Mesenchymal stem cell (in vitro differentiated cells and primary cell): Measurements from ENCODE around the gene TFAP2C.

ENCODE experiments used
- DNase-seq: peaks from one replicate; pipeline ENCODE4 v3.0.0-alpha.2; 2013
- H2AFZ ChIP-seq: one replicate; pipeline ENCODE4 v1.6.1; 2013; ENCODE audit warnings: low read depth, mild to moderate bottlenecking, control low read depth, inconsistent platforms, low read length, moderate library complexity
- H2AK5ac ChIP-seq: 2 replicates; pipeline ENCODE4 v1.6.1; 2013; ENCODE audit warnings: low read length, moderate library complexity, mild to moderate bottlenecking, inconsistent platforms; ENCODE audit not compliant: severe bottlenecking
- H2BK120ac ChIP-seq: one replicate; pipeline ENCODE4 v1.6.1; 2013; ENCODE audit warnings: low read depth, mild to moderate bottlenecking, inconsistent platforms, low read length, moderate library complexity
- H2BK12ac ChIP-seq, 2 experiments: one replicate each; pipeline ENCODE4 v1.6.1; 2013; ENCODE audit warnings: inconsistent platforms in 2 of 2, low read length in 2 of 2, mild to moderate bottlenecking in 2 of 2, moderate library complexity in 2 of 2, control low read depth in 1 of 2
- H2BK15ac ChIP-seq: one replicate; pipeline ENCODE4 v1.6.1; 2013; ENCODE audit warnings: mild to moderate bottlenecking, low read depth, inconsistent platforms; ENCODE audit not compliant: poor library complexity, severe bottlenecking
- H2BK5ac ChIP-seq: 2 replicates; pipeline ENCODE4 v1.6.1; 2013; ENCODE audit warnings: low read depth, mild to moderate bottlenecking, low read length, control low read depth, inconsistent platforms; ENCODE audit not compliant: poor library complexity, severe bottlenecking
- H3K14ac ChIP-seq, 2 experiments: one replicate each; pipeline ENCODE4 v1.6.1; 2013; ENCODE audit warnings: inconsistent platforms in 2 of 2, low read length in 2 of 2, control low read depth in 1 of 2, mild to moderate bottlenecking in 1 of 2, moderate library complexity in 1 of 2
- H3K18ac ChIP-seq, 2 experiments: one replicate each; pipeline ENCODE4 v1.6.1; 2013; ENCODE audit warnings: inconsistent platforms in 2 of 2, low read length in 2 of 2, control low read depth in 1 of 2, low read depth in 1 of 2, mild to moderate bottlenecking in 1 of 2
- H3K23ac ChIP-seq, 2 experiments: one replicate each; pipeline ENCODE4 v1.6.1; 2013; ENCODE audit warnings: inconsistent platforms in 2 of 2, low read length in 2 of 2, mild to moderate bottlenecking in 2 of 2, moderate library complexity in 2 of 2, control low read depth in 1 of 2
- H3K27ac ChIP-seq: 2 replicates; pipeline ENCODE4 v1.5.1; 2013; ENCODE audit warnings: mild to moderate bottlenecking, moderate library complexity, low read length, control low read depth, inconsistent platforms; ENCODE audit not compliant: poor library complexity, severe bottlenecking
- H3K27me3 ChIP-seq, 2 experiments: 2 replicates each; pipeline versions ENCODE4 v1.6.1 to v1.7.0; 2013; ENCODE audit warnings: low read length in 2 of 2, mild to moderate bottlenecking in 2 of 2, moderate library complexity in 2 of 2, control low read depth in 1 of 2, inconsistent platforms in 1 of 2; ENCODE audit not compliant: control insufficient read depth in 1 of 2, insufficient read depth in 1 of 2
- H3K36me3 ChIP-seq, 2 experiments: 2 replicates each; pipeline versions ENCODE4 v1.6.1 to v1.7.0; 2013; ENCODE audit warnings: low read length in 2 of 2, control low read depth in 1 of 2, inconsistent platforms in 1 of 2, low read depth in 1 of 2, mild to moderate bottlenecking in 1 of 2; ENCODE audit not compliant: insufficient read depth in 2 of 2, control insufficient read depth in 1 of 2
- H3K4ac ChIP-seq, 2 experiments: one replicate each; pipeline ENCODE4 v1.6.1; 2013; ENCODE audit warnings: inconsistent platforms in 2 of 2, low read length in 2 of 2, mild to moderate bottlenecking in 2 of 2, moderate library complexity in 2 of 2, control low read depth in 1 of 2, low read depth in 1 of 2
- H3K4me1 ChIP-seq: 2 replicates; pipeline ENCODE4 v1.6.1; 2013; ENCODE audit warnings: low read depth, low read length, control low read depth; ENCODE audit not compliant: control insufficient read depth, insufficient read depth
- H3K4me2 ChIP-seq: 2 replicates; pipeline ENCODE4 v1.6.1; 2013; ENCODE audit warnings: low read length, mild to moderate bottlenecking, inconsistent platforms; ENCODE audit not compliant: poor library complexity, severe bottlenecking
- H3K4me3 ChIP-seq, 2 experiments: 2 replicates each; pipeline versions ENCODE4 v1.5.1 to v1.7.0; 2013; ENCODE audit warnings: low read length in 2 of 2, mild to moderate bottlenecking in 2 of 2, control low read depth in 1 of 2, low read depth in 1 of 2; ENCODE audit not compliant: insufficient read depth in 1 of 2
- H3K79me1 ChIP-seq: replicated peaks from 2 replicates; pipeline ENCODE4 v1.6.1; 2013; ENCODE audit warnings: mild to moderate bottlenecking, control low read depth, low read length, inconsistent platforms; ENCODE audit not compliant: poor library complexity, severe bottlenecking
- H3K9ac ChIP-seq: 2 replicates; pipeline ENCODE4 v1.7.0; 2013; ENCODE audit warnings: mild to moderate bottlenecking, low read length, moderate library complexity
- H3K9me3 ChIP-seq: 2 replicates; pipeline ENCODE4 v1.7.0; 2013; ENCODE audit warnings: mild to moderate bottlenecking, low read length; ENCODE audit not compliant: control insufficient read depth
- H4K8ac ChIP-seq: one replicate; pipeline ENCODE4 v1.6.1; 2013; ENCODE audit warnings: inconsistent platforms, mild to moderate bottlenecking, low read length, moderate library complexity
- H4K91ac ChIP-seq: one replicate; pipeline ENCODE4 v1.6.1; 2013; ENCODE audit warnings: mild to moderate bottlenecking, low read length, inconsistent platforms
- WGBS: methylation state at CpG from one replicate; pipeline ENCODE4 v1.1.7; 2013; ENCODE audit warnings: mixed read lengths; 5-methylcytosine and 5-hydroxymethylcytosine counted together

Gene TFAP2C

GRCh38 chr20:56627122-56628014 is 1.7 kb upstream of the TFAP2C start:
- no peak overlapping the region for H3K14ac ChIP-seq
- H2BK15ac ChIP-seq = no peak overlapping the region
- peak; percentile 13 for DNase-seq
- no peak overlapping the region for H2BK12ac ChIP-seq
- H3K4me2 ChIP-seq = peak overlapping the region; percentile 51
- H2BK5ac ChIP-seq = no peak overlapping the region
- H2AFZ ChIP-seq = no peak overlapping the region
- no peak overlapping the region for H3K9ac ChIP-seq
- H3K27ac ChIP-seq = no peak overlapping the region
- peaks cover 47 to 84% of the 10 kb centered on the region in 2 experiments for H3K27me3 ChIP-seq
- no peak overlapping the region for H3K4ac ChIP-seq
- H3K4me3 ChIP-seq = no peak overlapping the region
- no peak overlapping the region for H3K18ac ChIP-seq
- peaks cover 41% of the 10 kb centered on the region for H3K4me1 ChIP-seq
- 7% methylated on average over 45 of the region's 45 CpGs for WGBS
- H3K9me3 ChIP-seq = no peaks in the 10 kb centered on the region
- no peak overlapping the region for H4K8ac ChIP-seq
- H2BK120ac ChIP-seq = no peak overlapping the region
- H2AK5ac ChIP-seq = no peak overlapping the region
- H3K79me1 ChIP-seq = peaks cover 5% of the 10 kb centered on the region
- no peak overlapping the region for H4K91ac ChIP-seq
- peaks cover 0 to 3% of the 10 kb centered on the region in 2 experiments for H3K36me3 ChIP-seq
- H3K23ac ChIP-seq = no peak overlapping the region

GRCh38 chr20:56628015-56628872 is 862 bp upstream of the TFAP2C start:
- DNase-seq = peak; percentile 50

DNA sequence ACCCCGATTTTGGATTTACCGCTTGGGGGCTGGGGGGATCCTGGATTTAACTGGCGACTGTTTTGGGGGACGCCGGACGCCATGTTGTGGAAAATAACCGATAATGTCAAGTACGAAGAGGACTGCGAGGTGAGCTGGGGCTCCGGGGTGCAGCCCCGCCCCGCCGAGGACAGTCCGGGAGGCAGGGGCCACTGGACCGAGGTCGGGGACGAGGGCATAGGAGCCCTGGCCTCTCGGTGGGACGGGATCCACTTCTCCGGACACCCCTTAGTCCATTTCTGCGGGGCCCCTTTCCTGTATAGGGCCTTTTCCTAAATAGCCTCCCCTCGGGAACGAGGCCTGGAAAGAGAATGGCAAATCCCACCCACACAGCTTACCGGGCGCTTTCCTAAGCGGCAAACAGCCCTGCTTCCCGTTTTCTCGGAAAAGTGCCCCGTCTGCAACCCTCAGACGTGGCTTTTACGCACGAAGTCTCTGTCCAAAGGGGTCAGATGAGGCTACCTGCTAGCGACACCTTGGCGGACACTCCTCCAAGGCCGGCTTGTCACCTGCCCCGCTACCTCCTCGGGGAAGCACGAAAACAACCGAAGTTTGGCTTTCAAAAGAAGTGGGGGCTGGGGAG is 469 bp downstream of the TFAP2C start:
- H3K9ac ChIP-seq = no peak overlapping the region
- peak overlapping the region in 1 of 2 experiments; percentile 61 for H3K23ac ChIP-seq
- no peak overlapping the region for H2BK12ac ChIP-seq
- peaks cover 41% of the 10 kb centered on the region for H3K4me1 ChIP-seq
- no peak overlapping the region for H4K91ac ChIP-seq
- H3K14ac ChIP-seq = no peak overlapping the region
- no peak overlapping the region for H3K4ac ChIP-seq
- peaks cover 41 to 100% of the 10 kb centered on the region in 2 experiments for H3K27me3 ChIP-seq
- H3K18ac ChIP-seq = peak overlapping the region; percentile 30 to 65
- H2BK120ac ChIP-seq = peak overlapping the region; percentile 52
- peak overlapping the region in 1 of 2 experiments; percentile 73 for H3K4me3 ChIP-seq
- H2AK5ac ChIP-seq = no peak overlapping the region
- H2BK15ac ChIP-seq = no peak overlapping the region
- under 1% methylated on average over 39 of the region's 39 CpGs for WGBS
- H4K8ac ChIP-seq = no peak overlapping the region
- H3K9me3 ChIP-seq = no peaks in the 10 kb centered on the region
- H3K27ac ChIP-seq = peak overlapping the region; percentile 55
- H3K4me2 ChIP-seq = peak overlapping the region; percentile 97
- no peak overlapping the region for H2BK5ac ChIP-seq
- no peak for DNase-seq
- peaks cover 9% of the 10 kb centered on the region for H3K79me1 ChIP-seq
- peaks cover 0 to 3% of the 10 kb centered on the region in 2 experiments for H3K36me3 ChIP-seq
- H2AFZ ChIP-seq = peak overlapping the region; percentile 18

More at GRCh38 chr20:56628015-56628872, 862 bp upstream of the TFAP2C start:
- no peak overlapping the region for H4K91ac ChIP-seq
- H2BK5ac ChIP-seq = no peak overlapping the region
- H3K18ac ChIP-seq = no peak overlapping the region
- no peak overlapping the region for H3K4ac ChIP-seq
- no peak overlapping the region for H2AK5ac ChIP-seq
- H3K9me3 ChIP-seq = no peaks in the 10 kb centered on the region
- no peak overlapping the region for H2BK15ac ChIP-seq
- H3K4me2 ChIP-seq = peak overlapping the region; percentile 97
- peaks cover 0 to 3% of the 10 kb centered on the region in 2 experiments for H3K36me3 ChIP-seq
- H2BK120ac ChIP-seq = no peak overlapping the region
- no peak overlapping the region for H3K9ac ChIP-seq
- H3K79me1 ChIP-seq = peaks cover 7% of the 10 kb centered on the region
- peaks cover 47 to 93% of the 10 kb centered on the region in 2 experiments for H3K27me3 ChIP-seq
- H2AFZ ChIP-seq = no peak overlapping the region
- no peak overlapping the region for H3K27ac ChIP-seq
- no peak overlapping the region for H3K14ac ChIP-seq
- H3K4me3 ChIP-seq = peak overlapping the region; percentile 43 to 63
- H4K8ac ChIP-seq = no peak overlapping the region
- peaks cover 41% of the 10 kb centered on the region for H3K4me1 ChIP-seq
- no peak overlapping the region for H2BK12ac ChIP-seq
- WGBS = 4% methylated on average over 29 of the region's 48 CpGs
- H3K23ac ChIP-seq = no peak overlapping the region
